Globus pallidus (tissue), 1 donor: Measurements from ENCODE around the gene DGKD.

ENCODE experiments used
- DNase-seq: peaks from one replicate; pipeline ENCODE4 v3.0.0-alpha.2; 2015; ENCODE audit warnings: low spot score

The DGKD gene

DNA sequence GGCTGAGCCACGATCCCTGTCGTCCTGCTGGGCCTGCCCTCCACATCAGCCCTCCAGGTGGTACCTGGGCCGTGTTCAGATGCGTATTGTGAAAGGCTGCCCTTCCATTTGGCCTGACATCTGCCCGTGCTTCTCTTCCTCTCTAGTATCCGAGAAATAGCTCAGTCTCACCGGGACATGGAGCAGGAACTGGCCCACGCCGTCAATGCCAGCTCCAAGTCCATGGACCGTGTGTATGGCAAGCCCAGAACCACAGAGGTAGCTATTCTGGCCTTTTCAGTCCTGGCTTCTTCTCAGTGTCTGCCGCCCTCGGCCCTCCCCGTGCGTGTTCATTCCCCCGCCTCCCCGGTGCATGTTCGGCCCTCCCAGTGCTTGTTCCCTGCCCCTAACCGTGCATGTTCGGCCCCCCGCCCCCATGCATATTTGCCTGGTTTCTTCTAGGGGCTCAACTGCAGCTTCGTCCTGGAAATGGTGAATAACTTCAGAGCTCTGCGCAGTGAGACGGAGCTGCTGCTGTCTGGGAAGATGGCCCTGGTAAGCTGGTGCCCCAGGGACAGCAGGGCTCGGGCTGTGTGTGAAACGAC, 108.0 kb downstream of the DGKD start:
- DNase-seq, result no peak

DNA sequence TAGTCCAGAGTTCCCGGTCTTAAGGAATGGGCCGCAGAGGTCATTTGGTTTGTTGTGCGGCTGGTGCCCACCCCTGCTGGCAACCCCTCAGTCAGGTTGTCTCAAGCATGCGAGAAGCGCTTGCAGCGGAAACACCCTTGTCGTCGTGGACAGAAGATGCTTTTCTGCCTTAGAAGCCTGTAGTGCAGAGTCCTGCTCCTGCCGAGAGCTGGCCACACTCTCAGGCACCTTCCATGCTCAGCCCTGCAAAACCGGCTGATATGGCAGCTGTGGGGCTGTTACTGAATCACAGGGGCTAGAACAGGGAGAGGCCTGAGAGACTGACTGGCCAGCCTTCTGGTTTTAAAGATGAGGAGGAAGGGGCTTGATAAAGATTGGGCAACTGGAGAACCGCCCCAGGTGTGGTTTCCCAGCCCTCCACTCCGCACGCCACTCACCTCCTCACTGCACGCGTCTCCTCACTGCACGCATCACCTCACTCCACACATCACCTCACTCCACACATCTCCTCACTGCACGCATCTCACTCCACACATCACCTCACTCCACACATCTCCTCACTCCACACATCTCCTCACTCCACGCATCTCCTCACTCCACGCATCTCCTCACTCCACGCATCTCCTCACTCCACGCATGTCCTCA, 108.7 kb downstream of the DGKD start:
- DNase-seq, result no peak

DNA sequence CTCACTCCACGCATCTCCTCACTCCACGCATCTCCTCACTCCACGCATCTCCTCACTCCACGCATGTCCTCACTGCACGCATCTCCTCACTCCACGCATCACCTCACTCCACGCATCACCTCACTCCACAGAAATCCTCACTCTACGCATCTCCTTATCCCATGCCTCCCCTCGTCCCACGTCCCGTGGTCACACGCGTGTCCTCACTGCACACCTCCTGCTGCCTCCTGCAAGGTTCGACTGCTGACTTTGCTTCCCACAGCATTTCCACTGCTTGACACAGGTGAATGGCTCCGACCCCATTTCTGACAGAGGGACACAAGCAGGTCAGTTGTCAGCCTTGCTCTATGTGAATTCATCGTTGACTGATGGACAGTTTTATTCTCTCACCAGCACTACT, 109.3 kb downstream of the DGKD start:
- no peak for DNase-seq

DNA sequence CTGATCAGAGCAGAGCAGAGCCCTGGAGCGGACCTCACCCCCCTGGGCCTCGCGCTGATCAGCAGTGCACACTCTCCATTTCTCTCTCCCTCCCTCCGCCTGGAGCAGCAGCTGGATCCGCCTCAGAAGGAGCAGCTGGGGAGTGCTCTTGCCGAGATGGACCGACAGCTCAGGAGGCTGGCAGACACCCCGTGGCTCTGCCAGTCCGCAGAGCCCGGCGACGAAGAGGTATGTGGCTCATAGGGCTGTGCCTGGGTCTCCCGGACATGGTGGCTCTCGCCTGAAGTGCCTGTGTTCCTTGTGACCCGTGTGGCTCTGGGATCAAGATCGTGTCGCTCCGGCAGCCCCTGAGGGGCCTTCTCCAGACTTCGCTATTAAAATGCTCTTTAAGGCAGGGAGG, 109.8 kb downstream of the DGKD start:
- DNase-seq, result no peak

DNA sequence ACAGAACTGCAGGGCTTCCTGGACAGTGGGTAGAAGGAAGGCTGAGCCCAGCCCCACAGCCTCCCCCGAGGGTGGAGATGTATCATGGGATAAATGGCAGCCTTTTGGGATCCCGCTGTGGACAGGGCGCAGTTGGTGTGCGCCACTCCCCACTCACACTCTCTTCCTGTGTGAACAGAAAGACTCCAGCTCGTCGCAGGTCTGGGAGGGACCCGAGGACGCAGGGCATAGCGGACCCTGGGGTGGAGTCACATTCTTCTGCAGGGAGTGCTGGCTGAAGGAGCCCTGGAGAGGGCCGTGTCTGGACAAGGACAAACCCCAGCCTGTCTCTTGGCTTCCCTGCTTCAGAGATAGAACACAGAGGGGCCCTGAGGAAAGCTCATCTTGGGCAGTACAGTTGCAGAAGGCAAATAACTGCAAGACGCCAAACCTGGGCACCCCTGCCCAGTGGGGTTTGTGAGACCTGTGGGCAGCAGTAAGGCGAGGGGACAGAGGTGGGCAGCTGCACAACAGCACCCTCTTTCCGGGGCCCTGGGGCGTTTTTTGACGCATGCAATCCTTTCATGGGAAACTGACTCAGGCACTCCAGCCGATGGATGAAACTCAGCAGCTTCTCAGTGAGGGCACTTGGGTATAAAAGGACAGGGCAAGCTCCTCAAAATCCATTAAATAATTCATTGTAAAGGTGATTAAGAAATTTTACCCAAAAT, 110.4 kb downstream of the DGKD start:
- DNase-seq, result no peak

DNA sequence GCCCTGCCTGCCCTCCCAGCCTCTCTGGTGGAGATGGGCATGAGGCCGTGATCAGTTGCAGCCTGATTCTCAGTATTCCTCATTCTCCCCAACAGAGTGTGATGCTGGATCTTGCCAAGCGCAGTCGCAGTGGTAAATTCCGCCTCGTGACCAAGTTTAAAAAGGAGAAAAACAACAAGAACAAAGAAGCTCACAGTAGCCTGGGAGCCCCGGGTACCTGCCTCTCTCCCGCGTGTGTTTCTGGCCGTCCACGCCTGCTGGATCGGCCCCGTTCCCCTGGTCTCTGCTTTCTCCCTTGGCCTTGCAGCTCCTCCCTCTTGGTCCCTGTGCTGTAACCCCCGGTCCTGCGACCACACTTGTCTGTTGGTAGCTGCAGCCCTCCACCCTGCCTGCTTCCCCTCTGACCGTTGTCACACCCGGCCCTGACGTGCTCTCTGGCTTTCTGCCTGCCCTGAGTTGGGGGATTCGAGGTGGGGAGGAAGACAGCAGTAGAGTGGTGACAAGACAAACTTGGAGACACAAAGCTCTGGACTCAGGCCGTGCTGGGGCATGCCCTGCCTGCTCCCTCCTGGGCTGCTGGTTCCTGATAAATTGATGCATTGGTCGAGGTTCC, 112.8 kb downstream of the DGKD start:
- peak; percentile 81 for DNase-seq

DNA sequence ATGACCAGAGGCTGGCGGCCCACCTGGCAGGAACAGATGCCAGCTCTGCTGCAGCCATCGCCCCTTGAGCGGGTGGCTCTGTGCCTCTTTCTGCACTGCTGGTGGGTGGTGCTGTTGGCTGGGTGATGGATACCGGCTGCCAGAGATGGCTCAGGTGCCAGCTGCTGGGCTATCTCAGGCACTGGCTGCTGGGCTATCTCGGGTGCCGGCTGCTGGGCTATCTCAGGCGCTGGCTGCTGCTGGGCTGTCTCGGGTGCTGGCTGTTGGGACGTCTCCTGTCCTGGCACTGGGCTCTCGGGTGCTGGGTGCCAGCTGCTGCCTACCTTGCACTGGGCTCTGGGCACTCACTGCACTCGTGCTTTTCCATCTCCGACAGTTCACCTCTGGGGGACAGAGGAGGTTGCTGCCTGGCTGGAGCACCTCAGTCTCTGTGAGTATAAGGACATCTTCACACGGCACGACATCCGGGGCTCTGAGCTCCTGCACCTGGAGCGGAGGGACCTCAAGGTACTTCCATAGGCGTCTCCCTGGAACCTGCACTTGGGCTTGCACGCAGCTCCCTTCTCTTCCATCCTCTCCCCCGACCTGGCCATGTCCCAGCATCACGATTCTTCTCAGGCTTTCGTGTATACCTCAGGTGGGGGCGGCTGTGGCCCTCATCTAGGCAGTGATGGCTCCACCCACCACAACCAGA, 113.9 kb downstream of the DGKD start:
- no peak for DNase-seq

DNA sequence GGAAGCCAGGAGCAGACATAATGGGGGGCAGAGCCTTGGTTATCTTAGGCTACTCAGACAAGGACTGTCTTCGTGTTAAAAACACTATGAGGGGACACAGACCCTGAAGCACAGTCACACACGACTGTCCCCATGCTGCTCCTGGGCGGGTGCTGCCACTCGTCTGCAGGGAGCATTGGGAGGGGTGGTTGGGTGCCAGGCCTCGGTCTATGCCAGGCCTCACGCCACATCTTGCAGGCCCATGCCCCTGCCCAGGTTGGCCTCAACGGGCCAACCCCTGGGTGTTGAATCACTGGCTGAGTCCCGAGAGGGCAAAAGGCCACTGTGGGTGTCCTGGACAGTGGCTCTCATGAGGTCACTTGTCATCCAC, 114.4 kb downstream of the DGKD start:
- DNase-seq, result no peak

DNA sequence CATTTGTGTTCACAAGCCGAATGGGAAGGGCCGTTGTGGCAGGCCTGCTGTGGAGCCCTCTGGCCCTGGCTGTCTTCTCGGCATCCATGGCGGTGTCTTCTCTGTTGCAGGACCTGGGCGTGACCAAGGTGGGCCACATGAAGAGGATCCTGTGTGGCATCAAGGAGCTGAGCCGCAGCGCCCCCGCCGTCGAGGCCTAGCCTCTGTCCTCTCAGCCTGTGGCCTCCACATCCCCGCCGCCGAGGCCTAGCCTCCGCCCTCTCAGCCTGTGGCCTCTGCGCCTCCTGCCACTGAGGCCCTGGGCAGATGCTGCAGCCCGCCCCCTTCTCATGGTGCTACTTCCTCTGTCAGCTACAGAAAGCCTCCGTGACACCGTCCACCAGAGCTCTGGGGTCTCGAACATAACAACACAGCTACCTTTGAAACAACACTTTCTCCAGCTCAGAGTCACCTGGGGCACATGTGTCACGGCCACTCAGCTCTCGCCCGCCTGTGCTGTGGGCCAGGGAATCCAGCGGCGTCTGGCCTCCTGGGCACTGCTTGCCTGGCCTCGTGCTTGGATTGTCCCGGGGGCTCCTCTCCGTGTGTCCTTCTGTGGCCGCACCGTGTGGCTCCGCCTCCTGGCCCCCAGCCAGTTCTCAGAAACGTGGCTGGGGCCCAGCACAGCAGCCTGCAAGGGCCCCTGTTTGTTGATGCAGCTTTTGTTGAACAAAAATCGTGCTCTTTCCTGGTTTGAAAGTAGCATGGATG, 115.1 kb downstream of the DGKD start:
- DNase-seq, result no peak

DNA sequence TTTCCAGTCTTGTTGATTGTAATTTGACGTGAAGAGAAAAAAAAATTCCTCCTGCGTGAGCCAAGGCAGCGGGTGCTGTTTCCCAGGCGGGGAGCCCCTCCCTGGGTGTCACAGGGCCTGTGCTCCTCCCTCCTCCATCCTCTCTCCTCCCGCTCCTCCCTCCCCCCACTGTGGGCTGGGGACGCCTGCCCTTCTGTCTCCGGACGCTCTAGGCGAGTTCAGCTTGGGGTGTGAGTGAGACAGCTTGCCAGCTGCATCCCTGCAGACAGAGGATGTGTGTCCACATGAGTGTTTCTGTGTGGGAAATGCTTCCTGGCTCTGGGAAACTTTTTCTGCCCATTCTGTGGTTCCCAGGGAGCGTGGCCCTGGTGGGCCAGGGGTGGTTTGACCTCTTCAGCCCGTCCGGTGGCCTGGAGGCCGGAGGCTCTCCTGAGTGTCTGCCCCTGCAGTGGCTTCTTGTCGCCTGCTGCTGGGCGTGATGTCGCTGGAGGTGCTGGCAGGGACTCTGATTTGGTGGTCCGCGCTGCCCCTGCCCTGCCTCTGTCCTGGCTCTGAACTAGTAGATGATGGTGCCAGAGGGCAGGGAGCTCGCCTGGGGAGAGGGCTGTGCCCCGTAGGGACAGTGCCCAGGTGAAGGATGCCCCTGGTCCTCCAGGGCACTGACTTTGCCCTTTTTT, 115.9 kb downstream of the DGKD start:
- peak; percentile 94 for DNase-seq

DNA sequence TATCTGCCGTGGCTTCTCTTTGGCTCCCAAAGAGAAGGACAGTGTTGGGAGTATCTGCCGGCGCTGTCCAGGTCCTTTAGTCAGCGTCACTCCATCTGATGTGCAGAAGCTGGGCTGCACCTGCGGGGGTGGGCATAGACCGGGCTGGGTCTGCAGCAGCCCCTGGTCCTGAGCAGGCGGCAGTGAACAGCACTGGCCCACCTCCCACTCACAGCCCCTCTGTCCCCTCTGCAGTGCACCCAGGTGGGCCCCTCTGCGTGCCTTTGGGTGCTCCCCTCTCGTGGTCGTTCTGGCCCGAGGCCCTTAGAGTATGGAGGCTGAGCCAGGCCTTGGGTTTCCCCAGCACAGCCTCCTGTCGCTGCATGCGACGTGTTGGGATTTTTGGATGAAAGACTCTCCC, 116.5 kb downstream of the DGKD start:
- DNase-seq, result no peak

DNA sequence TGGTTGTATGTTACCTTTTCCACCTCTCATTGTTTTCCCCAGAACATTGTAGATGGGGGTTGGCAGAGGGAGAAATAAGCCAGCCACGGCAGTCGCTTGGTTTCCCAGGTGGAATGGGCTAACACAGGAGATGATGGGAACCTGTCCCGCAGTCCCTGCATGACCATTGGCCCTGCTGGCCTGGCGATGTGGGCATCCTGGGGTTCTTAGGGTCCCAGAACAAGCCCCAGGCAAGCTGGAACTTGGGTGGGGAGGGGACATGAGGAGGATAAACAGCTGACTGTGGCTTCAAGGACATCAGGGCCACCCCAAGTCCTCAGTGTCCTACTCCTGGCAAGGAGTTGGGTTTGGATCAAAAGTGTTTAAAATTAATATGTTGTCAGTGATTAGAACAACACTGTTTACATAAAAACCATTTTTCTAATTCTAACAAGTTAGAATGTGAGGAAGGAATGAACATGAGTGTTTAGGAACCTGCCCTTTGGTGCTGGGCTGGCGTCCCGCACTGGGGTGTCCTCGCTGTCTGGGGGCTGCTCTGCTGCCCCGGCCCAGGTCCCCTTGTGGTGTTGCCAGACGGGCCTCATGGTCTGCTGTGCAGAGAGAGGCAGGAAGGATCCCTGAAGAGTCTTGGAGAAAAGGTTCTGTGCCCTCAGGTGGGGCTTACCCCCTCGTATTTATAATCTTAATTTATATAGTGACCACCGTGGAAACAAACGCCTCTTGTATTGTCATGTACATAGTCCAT, 117.2 kb downstream of the DGKD start:
- no peak for DNase-seq

DNA sequence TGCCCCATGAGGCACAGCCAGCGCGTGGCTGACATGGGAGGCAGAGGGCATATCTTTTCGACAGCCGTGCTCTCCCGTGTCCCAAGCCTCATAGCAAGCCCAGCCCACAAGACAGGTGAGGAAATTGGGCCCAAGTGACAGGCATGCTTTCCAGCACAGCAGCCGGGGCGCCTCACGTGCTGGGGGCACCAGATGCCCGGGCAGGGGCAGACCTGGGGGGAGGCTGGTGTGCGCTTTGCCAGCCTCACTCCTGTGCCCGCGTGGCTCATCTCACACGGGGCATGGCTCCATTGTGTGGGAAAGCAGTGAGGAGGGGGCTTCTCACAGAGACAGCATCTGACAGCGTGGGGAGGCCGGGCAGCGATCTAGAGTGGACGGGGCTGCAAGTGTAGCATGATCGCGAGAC, 119.1 kb downstream of the DGKD start:
- DNase-seq, result no peak

DNA sequence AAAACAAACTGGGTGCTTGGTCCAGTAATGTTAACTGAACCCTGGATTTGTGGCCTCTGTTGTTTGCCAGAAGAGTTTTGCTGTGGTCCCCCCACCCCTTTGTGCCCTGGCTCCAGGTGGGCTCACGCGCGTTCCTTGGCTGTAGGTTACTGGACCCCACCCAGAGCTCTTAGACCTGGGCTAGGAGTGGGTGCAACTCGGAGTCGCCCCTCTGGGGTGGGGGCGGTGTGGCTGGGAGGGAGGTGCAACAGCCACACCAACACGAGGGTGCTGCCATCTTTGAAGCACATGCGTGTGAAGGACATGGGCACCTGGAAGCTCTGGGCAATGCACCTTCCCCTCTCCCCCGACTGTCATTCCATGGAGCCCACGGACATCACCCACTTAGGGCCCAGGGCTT, 119.6 kb downstream of the DGKD start:
- DNase-seq, result no peak

DNA sequence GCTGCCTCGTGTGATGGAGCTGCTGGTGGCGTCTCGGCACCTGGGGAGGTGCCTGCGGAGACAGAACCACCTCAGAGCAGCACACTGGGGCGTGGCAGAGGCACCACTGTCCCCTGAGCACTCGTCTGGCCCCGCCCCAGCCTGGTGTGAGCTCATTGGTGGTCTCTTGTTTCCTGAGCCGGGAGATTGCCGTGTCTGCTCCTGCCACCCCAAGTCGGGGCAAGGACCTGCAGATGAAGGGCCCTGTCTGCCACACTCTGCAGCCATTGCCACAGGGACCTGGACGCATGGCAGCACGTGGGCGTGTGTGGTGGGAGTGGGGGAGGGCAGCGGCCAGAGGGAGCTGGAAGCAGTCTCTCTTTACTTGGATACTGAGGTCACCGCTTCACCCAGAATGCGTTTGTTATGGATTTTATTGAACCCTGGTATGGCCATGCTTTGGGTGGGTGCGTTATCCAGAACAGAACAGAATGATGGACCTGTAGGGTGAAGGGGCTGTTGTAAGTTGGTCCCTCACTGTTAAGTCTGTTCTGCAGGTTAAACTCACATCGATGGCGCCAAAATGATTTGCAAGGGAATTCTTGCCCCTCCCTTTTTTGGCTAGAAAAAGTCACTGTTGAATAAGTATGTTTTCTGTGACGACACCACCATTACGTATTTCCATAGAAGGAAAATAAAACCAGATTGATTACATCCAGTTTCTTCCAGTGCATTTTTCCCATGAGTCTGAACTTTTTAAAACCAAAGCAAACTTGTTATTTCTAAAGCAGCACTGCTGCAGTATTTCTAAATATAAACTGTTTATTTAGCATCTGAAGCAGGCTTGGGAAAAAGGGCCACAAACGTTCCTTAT, 120.2 kb downstream of the DGKD start:
- no peak for DNase-seq

DNA sequence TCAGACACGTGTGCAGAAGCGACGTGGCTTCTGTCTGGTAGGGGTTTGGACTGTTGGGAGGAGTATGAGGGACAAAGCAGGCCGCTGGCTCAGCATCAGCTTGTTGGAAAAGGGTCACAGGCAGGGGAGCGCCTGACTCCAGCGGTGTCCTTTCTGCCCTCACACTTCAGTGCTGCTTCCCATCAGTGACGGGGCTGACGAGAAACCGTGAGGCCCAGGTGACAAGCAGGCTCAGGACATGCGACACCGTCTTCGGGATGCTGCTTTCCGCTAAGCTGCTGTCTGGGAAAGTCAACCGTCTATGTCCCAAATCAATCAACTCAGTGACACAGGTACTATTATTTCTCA, 121.7 kb downstream of the DGKD start:
- no peak for DNase-seq

DNA sequence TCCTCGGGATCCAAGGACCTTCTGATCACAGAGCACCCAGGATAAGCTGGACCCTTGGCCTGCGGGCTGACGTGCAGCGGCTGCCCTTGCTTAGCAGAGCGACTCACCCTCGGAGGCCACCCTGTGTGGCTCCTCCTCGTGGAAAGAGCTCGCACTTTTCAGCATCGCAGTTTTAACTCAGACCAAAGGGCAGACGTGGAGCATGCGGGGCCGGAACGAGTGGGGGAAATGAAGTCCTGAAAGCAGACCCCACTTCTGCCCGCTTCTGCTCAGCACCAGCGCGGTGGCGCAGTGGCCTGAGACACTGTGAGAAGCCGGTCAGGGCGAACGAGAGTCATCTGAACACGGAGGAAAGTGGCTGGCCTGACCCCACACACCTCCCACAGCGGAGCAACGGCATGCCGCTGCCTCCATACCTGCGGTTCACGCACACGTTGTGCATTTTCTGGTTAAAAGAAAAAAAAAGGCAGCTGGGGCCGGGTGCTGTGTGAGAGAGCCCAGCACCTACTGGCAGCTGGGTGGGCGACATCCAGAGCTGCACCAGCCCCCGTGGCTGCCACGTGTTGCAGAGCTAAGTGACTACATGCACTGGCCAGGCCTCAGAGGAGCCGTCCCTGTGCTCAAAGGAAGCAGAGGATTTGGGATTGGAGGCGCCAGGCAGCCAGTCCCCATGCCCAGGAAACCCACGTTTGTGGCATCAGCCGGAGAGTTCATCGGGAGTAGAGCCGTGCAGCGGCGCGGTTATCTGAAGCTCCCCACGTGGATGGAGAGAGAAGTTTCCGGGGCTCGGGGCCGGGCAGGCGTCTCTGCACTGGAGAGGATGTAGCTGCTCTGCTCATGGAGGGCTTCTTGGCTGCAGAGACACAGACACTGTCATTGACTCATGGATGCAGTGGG, 122.6 kb downstream of the DGKD start:
- no peak for DNase-seq

DNA sequence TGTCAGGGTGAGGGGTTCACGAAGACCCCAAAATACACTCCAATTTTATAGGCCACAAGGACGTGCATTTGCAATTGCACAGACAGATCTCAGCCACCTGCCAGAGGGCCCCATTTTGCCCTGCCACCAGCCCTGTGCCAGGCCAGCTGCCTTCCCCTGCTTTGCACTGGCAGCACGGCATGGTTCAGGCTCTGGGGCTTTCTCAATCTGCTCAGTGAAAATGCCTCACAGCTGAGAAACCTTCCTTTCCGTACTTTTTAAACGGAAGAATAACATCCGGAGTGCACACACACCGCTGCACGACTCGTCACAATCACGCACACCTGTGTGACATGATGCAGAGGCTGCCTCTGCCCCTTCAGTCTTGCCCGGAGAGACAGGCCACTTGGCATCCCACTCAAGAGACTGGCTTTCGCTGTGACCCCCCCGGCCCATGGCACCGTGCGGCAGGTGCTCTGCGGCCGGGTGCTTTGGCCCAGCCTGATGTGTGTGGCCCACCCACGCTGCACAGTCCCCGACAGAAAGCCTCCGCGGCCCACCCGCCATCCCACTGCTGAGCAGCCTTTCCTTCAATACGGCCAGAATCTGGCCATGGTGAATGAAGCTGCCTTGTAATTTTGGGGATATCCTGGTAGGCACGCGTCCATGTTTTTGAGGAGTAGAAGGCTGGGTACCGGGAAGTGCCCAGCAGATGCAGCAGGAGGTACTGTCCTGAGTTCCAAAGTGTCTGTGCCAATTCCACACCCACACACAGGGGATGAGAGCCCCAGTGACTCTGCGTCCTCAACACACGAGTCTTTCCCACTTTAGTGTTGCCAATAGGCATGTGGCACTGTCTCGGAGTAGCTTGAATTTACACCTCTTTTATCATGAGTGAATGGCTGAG, 123.5 kb downstream of the DGKD start:
- no peak for DNase-seq
